Parathyroid adenoma (tissue), 2 donors: ENCODE measurements around the gene SH3BP5.

Experiments
- H2AFZ ChIP-seq: fragments of 300-600 bp; sonication (generic); one replicate; pipeline ENCODE4 v1.7.0; 2017; ENCODE audit warnings: antibody characterized with exemption, mild to moderate bottlenecking
- H3K27ac ChIP-seq: fragments of 300-600 bp; sonication (generic); one replicate; pipeline ENCODE4 v1.7.0; 2017
- H3K27me3 ChIP-seq: fragments of 300-600 bp; sonication (generic); one replicate; pipeline ENCODE4 v1.7.0; 2017; ENCODE audit warnings: low read length; ENCODE audit not compliant: control insufficient read depth, insufficient read depth
- H3K36me3 ChIP-seq: fragments of 300-600 bp; sonication (generic); one replicate; pipeline ENCODE4 v1.7.0; 2017; ENCODE audit warnings: low read length; ENCODE audit not compliant: control insufficient read depth, insufficient read depth
- H3K4me1 ChIP-seq: fragments of 300-600 bp; sonication (generic); one replicate; pipeline ENCODE4 v1.7.0; 2017; ENCODE audit warnings: control low read depth
- H3K4me2 ChIP-seq: fragments of 300-600 bp; sonication (generic); one replicate; pipeline ENCODE4 v1.7.0; 2017; ENCODE audit warnings: low read length
- H3K4me3 ChIP-seq: fragments of 300-600 bp; sonication (generic); one replicate; pipeline ENCODE4 v1.7.0; 2017; ENCODE audit warnings: low read depth, low read length
- H3K79me2 ChIP-seq: fragments of 300-600 bp; sonication (generic); one replicate; pipeline ENCODE4 v1.7.0; 2017; ENCODE audit warnings: control low read depth
- H3K9ac ChIP-seq: fragments of 300-600 bp; sonication (generic); one replicate; pipeline ENCODE4 v1.7.0; 2017; ENCODE audit warnings: mild to moderate bottlenecking
- H3K9me3 ChIP-seq: fragments of 300-600 bp; sonication (generic); one replicate; pipeline ENCODE4 v1.7.0; 2017; ENCODE audit warnings: low read length; ENCODE audit not compliant: control insufficient read depth
- TF ChIP-seq, protein P1 (sequence below): fragments of 300-600 bp; sonication (generic); IDR thresholded peaks from one replicate; pipeline ENCODE4 v1.7.0; 2017; ENCODE audit warnings: antibody characterized with exemption, mild to moderate bottlenecking
- donor health status: primary hyperparathyroidism.

SH3BP5 gene

GRCh38 chr3:15205934-15206661 is 126.3 kb downstream of the SH3BP5 start, which contains the start of gene CAPN7:
TSS of gene CAPN7 (plus strand) at chr3:15206246. CDS start at chr3:15206496, 250 bp downstream.
- TF ChIP-seq, protein P1, sequence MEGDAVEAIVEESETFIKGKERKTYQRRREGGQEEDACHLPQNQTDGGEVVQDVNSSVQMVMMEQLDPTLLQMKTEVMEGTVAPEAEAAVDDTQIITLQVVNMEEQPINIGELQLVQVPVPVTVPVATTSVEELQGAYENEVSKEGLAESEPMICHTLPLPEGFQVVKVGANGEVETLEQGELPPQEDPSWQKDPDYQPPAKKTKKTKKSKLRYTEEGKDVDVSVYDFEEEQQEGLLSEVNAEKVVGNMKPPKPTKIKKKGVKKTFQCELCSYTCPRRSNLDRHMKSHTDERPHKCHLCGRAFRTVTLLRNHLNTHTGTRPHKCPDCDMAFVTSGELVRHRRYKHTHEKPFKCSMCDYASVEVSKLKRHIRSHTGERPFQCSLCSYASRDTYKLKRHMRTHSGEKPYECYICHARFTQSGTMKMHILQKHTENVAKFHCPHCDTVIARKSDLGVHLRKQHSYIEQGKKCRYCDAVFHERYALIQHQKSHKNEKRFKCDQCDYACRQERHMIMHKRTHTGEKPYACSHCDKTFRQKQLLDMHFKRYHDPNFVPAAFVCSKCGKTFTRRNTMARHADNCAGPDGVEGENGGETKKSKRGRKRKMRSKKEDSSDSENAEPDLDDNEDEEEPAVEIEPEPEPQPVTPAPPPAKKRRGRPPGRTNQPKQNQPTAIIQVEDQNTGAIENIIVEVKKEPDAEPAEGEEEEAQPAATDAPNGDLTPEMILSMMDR: peak; percentile 62
- Histone ChIP-seq H3K79me2 (peaks cover 16% of the 10 kb centered on the region), H3K4me1 (peaks cover 3% of the 10 kb centered on the region), H3K27ac (peak within 1 kb of the TSS; percentile 96), H2AFZ (peak within 1 kb of the TSS; percentile 98), H3K36me3 (no peaks in the 10 kb centered on the region), H3K27me3 (no peaks in the 10 kb centered on the region), H3K9me3 (no peaks in the 10 kb centered on the region), H3K9ac (peak within 1 kb of the TSS; percentile 82), H3K4me2 (peak within 1 kb of the TSS; percentile 99), H3K4me3 (peak within 1 kb of the TSS; percentile 98)

GRCh38 chr3:15205482-15205933 is 126.9 kb downstream of the SH3BP5 start:
- Histone ChIP-seq H3K36me3 (no peaks in the 10 kb centered on the region), H3K79me2 (peaks cover 13% of the 10 kb centered on the region), H3K4me1 (no peaks in the 10 kb centered on the region), H3K9me3 (no peaks in the 10 kb centered on the region), H3K27me3 (no peaks in the 10 kb centered on the region), H3K4me3 (peak overlapping the region; percentile 98), H3K27ac (peak overlapping the region; percentile 96), H2AFZ (peak overlapping the region; percentile 77), H3K9ac (no peak overlapping the region), H3K4me2 (peak overlapping the region; percentile 94)
- TF ChIP-seq, protein P1: no peak
